HepG2 (cell line): Measurements from ENCODE around the gene GALR2.

ENCODE experiments used
- JUNB ChIP-seq: sonication (generic); formaldehyde crosslinking; IDR thresholded peaks from 2 replicates; pipeline ENCODE4 v1.8.0; 2022; ENCODE audit warnings: missing genetic modification reagents, mild to moderate bottlenecking, borderline replicate concordance
- MATR3 ChIP-seq: sonication (generic); formaldehyde crosslinking; IDR thresholded peaks from 2 replicates; pipeline ENCODE4 v1.4.0; 2020; ENCODE audit warnings: missing genetic modification reagents
- ZNF775 ChIP-seq: sonication (generic); formaldehyde crosslinking; IDR thresholded peaks from 2 replicates; pipeline ENCODE4 v1.4.0; 2020; ENCODE audit warnings: missing genetic modification reagents, mild to moderate bottlenecking, moderate library complexity, borderline replicate concordance

DNA sequence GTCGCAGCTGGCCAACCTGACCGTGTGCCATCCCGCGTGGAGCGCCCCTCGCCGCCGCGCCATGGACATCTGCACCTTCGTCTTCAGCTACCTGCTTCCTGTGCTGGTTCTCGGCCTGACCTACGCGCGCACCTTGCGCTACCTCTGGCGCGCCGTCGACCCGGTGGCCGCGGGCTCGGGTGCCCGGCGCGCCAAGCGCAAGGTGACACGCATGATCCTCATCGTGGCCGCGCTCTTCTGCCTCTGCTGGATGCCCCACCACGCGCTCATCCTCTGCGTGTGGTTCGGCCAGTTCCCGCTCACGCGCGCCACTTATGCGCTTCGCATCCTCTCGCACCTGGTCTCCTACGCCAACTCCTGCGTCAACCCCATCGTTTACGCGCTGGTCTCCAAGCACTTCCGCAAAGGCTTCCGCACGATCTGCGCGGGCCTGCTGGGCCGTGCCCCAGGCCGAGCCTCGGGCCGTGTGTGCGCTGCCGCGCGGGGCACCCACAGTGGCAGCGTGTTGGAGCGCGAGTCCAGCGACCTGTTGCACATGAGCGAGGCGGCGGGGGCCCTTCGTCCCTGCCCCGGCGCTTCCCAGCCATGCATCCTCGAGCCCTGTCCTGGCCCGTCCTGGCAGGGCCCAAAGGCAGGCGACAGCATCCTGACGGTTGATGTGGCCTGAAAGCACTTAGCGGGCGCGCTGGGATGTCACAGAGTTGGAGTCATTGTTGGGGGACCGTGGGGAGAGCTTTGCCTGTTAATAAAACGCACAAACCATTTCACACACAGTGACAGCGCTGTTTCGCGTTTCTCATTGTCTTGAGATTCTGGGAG is 2.4 kb downstream of the GALR2 start:
- TF ChIP-seq JUNB (CRISPR knock-in tag) (no peak), MATR3 (CRISPR knock-in tag) (no peak), ZNF775 (CRISPR knock-in tag) (no peak)
